GM12878 (cell line): ENCODE measurements around the gene INPP1. TPM values are rescaled to one million over a fixed set of nuclear protein-coding genes. Genes with fewer than 3 reads are reported as not detected.

Source experiments
- ATAC-seq: fragments of 200-7000 bp; cut with Tn5 transposase; 3 replicates; pipeline ENCODE4 v1.9.1; 2020; ENCODE audit warnings: mild to moderate bottlenecking, moderate library complexity
- BruUV-seq: library from RNA; stranded (reverse); fragments of 400-500 nt; replicated peaks from 2 replicates; lab custom pipeline; 2021; lab: Mats Ljungman, UMichigan
- CTCF ChIA-PET: fragments of 300-600 bp; sonication (Branson Sonifier 250); formaldehyde crosslinking; extraction: SDS; loops from one replicate; lab custom pipeline; 2021; ENCODE audit warnings: inconsistent platforms; lab: Yijun Ruan, JAX
- POLR2A ChIA-PET: fragments of 350-600 bp; formaldehyde crosslinking; extraction: SDS; loops from one replicate; lab custom pipeline; 2021; ENCODE audit warnings: inconsistent platforms; lab: Charles Lee
- RAD21 ChIA-PET: fragments of 300-600 bp; sonication (Branson Sonifier 250); formaldehyde crosslinking; loops from one replicate; lab custom pipeline; 2023; ENCODE audit warnings: antibody characterized with exemption; ENCODE audit not compliant: unreplicated experiment; lab: Charles Lee
- SMC1A ChIA-PET: fragments of 300-600 bp; sonication (Branson Sonifier 250); formaldehyde crosslinking; loops from one replicate; lab custom pipeline; 2023; ENCODE audit not compliant: unreplicated experiment, uncharacterized antibody; lab: Charles Lee
- DNase-seq: peaks from one replicate; pipeline ENCODE4 v3.0.0-alpha.2; 2011; ENCODE audit warnings: low read depth, low spot score
- FAIRE-seq: peaks from 3 replicates; lab custom pipeline; 2011; peaks lifted over from hg19 to GRCh38; lab: Jason Lieb, UNC
- H2AFZ ChIP-seq: 2 replicates; pipeline ENCODE4 v1.6.0; 2011; ENCODE audit warnings: low read depth, low read length, control low read depth; ENCODE audit not compliant: control insufficient read depth
- H3K27ac ChIP-seq: 2 replicates; pipeline ENCODE4 v1.5.1; 2011; ENCODE audit warnings: control low read depth; ENCODE audit not compliant: control insufficient read depth, insufficient read depth
- H3K27me3 ChIP-seq, 2 experiments: replicated peaks in 1 of 2; 2 replicates each; pipeline versions ENCODE4 v1.6.0 to v1.6.1; 2011; ENCODE audit warnings: low read length in 1 of 2; ENCODE audit not compliant: control insufficient read depth in 2 of 2, insufficient read depth in 2 of 2
- H3K36me3 ChIP-seq, 2 experiments: 2 replicates each; pipeline ENCODE4 v1.5.1; 2011; ENCODE audit warnings: low read length in 1 of 2; ENCODE audit not compliant: control insufficient read depth in 2 of 2, insufficient read depth in 2 of 2
- H3K4me1 ChIP-seq: 2 replicates; pipeline ENCODE4 v1.6.1; 2011; ENCODE audit warnings: mild to moderate bottlenecking, low read length, moderate library complexity, mixed read lengths; ENCODE audit not compliant: control insufficient read depth, insufficient read depth
- H3K4me2 ChIP-seq: 2 replicates; pipeline ENCODE4 v1.6.0; 2011; ENCODE audit warnings: control low read depth; ENCODE audit not compliant: control insufficient read depth, insufficient read depth
- H3K4me3 ChIP-seq: fragments of 200-600 bp; sonication (generic); 2 replicates; pipeline ENCODE4 v1.5.1; 2016
- H3K79me2 ChIP-seq: 2 replicates; pipeline ENCODE4 v1.6.0; 2011; ENCODE audit warnings: low read length; ENCODE audit not compliant: control insufficient read depth, insufficient read depth
- H3K9ac ChIP-seq: 2 replicates; pipeline ENCODE4 v1.8.0; 2011; ENCODE audit warnings: low read length, control low read depth, mixed read lengths; ENCODE audit not compliant: control insufficient read depth, insufficient read depth
- H3K9me3 ChIP-seq: replicated peaks from 3 replicates; pipeline ENCODE4 v1.5.1; 2011; ENCODE audit warnings: mild to moderate bottlenecking, low read length; ENCODE audit not compliant: control insufficient read depth, insufficient read depth
- H4K20me1 ChIP-seq: 2 replicates; pipeline ENCODE4 v1.6.0; 2011; ENCODE audit not compliant: control insufficient read depth, insufficient read depth
- BACH1 ChIP-seq: fragments of 450-650 bp; IDR thresholded peaks from 2 replicates; pipeline ENCODE4 v1.6.1; 2017; ENCODE audit warnings: mild to moderate bottlenecking, borderline replicate concordance
- BHLHE40 ChIP-seq, 2 experiments: fragments of 450-650 bp in 1 of 2; IDR thresholded peaks; 2 replicates each; pipeline ENCODE4 v1.6.1; 2011 to 2017; ENCODE audit warnings: low read depth in 2 of 2, borderline replicate concordance in 1 of 2, improper control_type of control experiment in 1 of 2, low read length in 1 of 2, mild to moderate bottlenecking in 1 of 2
- BRCA1 ChIP-seq: IDR thresholded peaks from 2 replicates; pipeline ENCODE4 v1.6.1; 2011; ENCODE audit warnings: low read depth, low read length, improper control_type of control experiment
- CEBPB ChIP-seq, 2 experiments: fragments of 150-350 bp in 1 of 2; IDR thresholded peaks; 2 replicates each; pipeline ENCODE4 v1.6.1; 2012 to 2014; ENCODE audit warnings: low read depth in 2 of 2, low read length in 2 of 2, borderline replicate concordance in 1 of 2, inconsistent platforms in 1 of 2
- CHD4 ChIP-seq: fragments of 200-600 bp; sonication (generic); IDR thresholded peaks from 2 replicates; pipeline ENCODE4 v1.6.1; 2016; ENCODE audit warnings: mild to moderate bottlenecking
- EED ChIP-seq: sonication (generic); IDR thresholded peaks from 2 replicates; pipeline ENCODE4 v1.6.1; 2016; ENCODE audit warnings: antibody characterized with exemption, low read depth
- EGR1 ChIP-seq, 2 experiments: IDR thresholded peaks; 1 replicate in 1 of 2; 2 replicates in 1 of 2; pipeline ENCODE4 v1.6.1; 2011 to 2012; ENCODE audit warnings: low read depth in 2 of 2, low read length in 2 of 2, borderline replicate concordance in 1 of 2, mild to moderate bottlenecking in 1 of 2, moderate library complexity in 1 of 2
- FOXM1 ChIP-seq: IDR thresholded peaks from 2 replicates; pipeline ENCODE4 v1.6.1; 2012; ENCODE audit warnings: low read depth, mild to moderate bottlenecking, inconsistent platforms, low read length, moderate library complexity
- MTA3 ChIP-seq: IDR thresholded peaks from 2 replicates; pipeline ENCODE4 v1.6.1; 2012; ENCODE audit warnings: low read length, inconsistent platforms, borderline replicate concordance
- NBN ChIP-seq: fragments of 450-650 bp; IDR thresholded peaks from 2 replicates; pipeline ENCODE4 v1.6.1; 2016
- NR2F1 ChIP-seq: fragments of 450-650 bp; conservative IDR thresholded peaks from 2 replicates; pipeline ENCODE4 v1.6.1; 2017; ENCODE audit warnings: mild to moderate bottlenecking
- NRF1 ChIP-seq: conservative IDR thresholded peaks from 2 replicates; pipeline ENCODE4 v1.6.1; 2011; ENCODE audit warnings: mild to moderate bottlenecking, low read depth, low read length, improper control_type of control experiment
- POLR2A ChIP-seq: IDR thresholded peaks from 2 replicates; pipeline ENCODE4 v1.6.1; 2011; ENCODE audit warnings: low read depth, mild to moderate bottlenecking, low read length
- SPI1 ChIP-seq: IDR thresholded peaks from 2 replicates; pipeline ENCODE4 v1.6.1; 2011; ENCODE audit warnings: low read depth, mild to moderate bottlenecking, low read length, moderate library complexity, borderline replicate concordance; ENCODE audit not compliant: insufficient read depth
- TCF12 ChIP-seq: IDR thresholded peaks from 2 replicates; pipeline ENCODE4 v1.6.1; 2011; ENCODE audit warnings: low read depth, mild to moderate bottlenecking, low read length
- YY1 ChIP-seq: IDR thresholded peaks from 2 replicates; pipeline ENCODE4 v1.6.1; 2011; ENCODE audit warnings: low read depth, mild to moderate bottlenecking, low read length
- WGBS: methylation state at CpG from one replicate; pipeline ENCODE4 v1.1.6; 2016; ENCODE audit warnings: low lambda C conversion rate; ENCODE audit not compliant: insufficient replicate concordance, insufficient coverage; ENCODE audit errors: missing lambda C conversion rate; 5-methylcytosine and 5-hydroxymethylcytosine counted together
- in situ Hi-C: fragments of 300-500 bp; cut with MboI; formaldehyde crosslinking; loops from 9 replicates; pipeline ENCODE4 v1.14.3; 2018; ENCODE audit warnings: mixed read lengths
- intact Hi-C: fragments of 100-400 bp; cut with micrococcal nuclease; formaldehyde crosslinking; loops from one replicate; pipeline ENCODE4 v1.14.2; 2022; ENCODE audit not compliant: unreplicated experiment
- polyA plus RNA-seq, 11 experiments: library from polyadenylated mRNA; depleted of rRNA in 4 of 11; unstranded in 6 of 11; stranded (reverse) in 5 of 11; fragments of >200 nt; fragmentation: Nextera tagmentation in 4 of 11; fragmentation: Illumina TruSeq in 1 of 11; extraction: Ambion mirVana in 4 of 11; extraction: Trizol in 1 of 11; gene quantifications; 1 replicate in 1 of 11; 2 replicates in 10 of 11; pipeline versions ENCODE4 v1.2.1 to v1.2.3, GENCODE V29; 2011 to 2016; ENCODE audit warnings: inconsistent platforms in 2 of 11, missing spikeins in 2 of 11, low read depth in 1 of 11
- total RNA-seq, 4 experiments: library from RNA; depleted of rRNA in 3 of 4; stranded (reverse); fragments of >200 nt in 3 of 4; fragmentation: Illumina TruSeq in 1 of 4; extraction: Trizol in 1 of 4; gene quantifications; 2 replicates each; pipeline versions ENCODE4 v1.2.1 to v1.2.3, GENCODE V29; 2013 to 2021
- TF ChIP-seq, protein P1 (sequence below): fragments of 450-650 bp; formaldehyde crosslinking; IDR thresholded peaks from 2 replicates; pipeline ENCODE4 v1.4.0; 2022; ENCODE audit warnings: mild to moderate bottlenecking, moderate library complexity
- TF ChIP-seq, protein P2 (sequence below): IDR thresholded peaks from 2 replicates; pipeline ENCODE4 v1.6.1; 2011; ENCODE audit warnings: borderline replicate concordance, low read depth, mild to moderate bottlenecking, moderate library complexity, low read length; ENCODE audit not compliant: insufficient read depth, poor library complexity, severe bottlenecking
- TF ChIP-seq, protein P3 (sequence below): IDR thresholded peaks from 2 replicates; pipeline ENCODE4 v1.6.1; 2012; ENCODE audit warnings: low read depth, low read length, improper control_type of control experiment

The INPP1 gene
- total and polyA plus RNA-seq, 10 of the 15 experiments (the other 5 are each of a cell fraction or from before 2014, with no cell fraction given): 3.3 to 17.9 (median 11.1) TPM

DNA sequence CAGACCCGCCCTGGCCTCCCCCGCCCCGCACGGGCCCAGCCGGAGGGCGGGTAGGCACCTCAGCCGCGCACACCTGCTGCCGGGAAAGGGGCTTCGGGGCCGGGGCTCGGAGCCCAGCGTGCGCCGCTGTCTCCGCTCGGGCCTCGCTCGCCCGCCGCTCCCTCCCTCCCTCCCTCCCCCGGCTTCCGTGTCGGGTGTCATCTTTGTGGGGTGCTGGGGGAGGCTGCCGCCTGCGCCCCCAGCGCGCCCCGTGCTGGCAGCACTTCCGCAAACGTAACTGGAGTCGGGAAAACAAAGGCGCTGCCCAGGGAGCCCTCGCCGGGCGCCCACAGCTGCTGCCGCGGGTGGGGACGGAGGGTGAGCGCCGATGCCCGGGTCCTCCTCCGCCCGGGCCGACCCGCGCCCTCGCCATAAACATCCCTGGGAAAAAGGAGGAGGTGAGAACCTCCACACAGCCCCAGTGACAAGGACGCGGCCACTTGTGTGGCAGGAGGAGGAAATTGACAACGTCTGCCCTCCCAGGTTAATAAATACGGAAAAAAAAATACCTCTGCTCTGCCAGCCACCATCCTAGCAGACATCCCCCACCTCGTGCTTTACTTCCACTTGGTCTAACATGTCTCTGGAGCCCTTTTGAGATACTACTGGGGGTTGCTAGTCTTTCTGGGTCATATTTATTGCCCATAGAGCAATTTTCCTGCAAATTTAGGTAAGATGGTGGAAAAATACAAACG lies 65.3 kb downstream of the INPP1 start:
- peaks cover 32% of the 10 kb centered on the region for H3K79me2 ChIP-seq
- FAIRE-seq: no peak
- intact Hi-C loops: loop anchor here (5.0 kb wide), 1 partner anchor 124 kb away; the partner anchor contains the start of gene NEMP2
- no peaks in the 10 kb centered on the region for H4K20me1 ChIP-seq
- H2AFZ ChIP-seq: peak overlapping the region; percentile 80
- ChIA-PET CTCF (no interaction called here), POLR2A (no interaction called here), RAD21 (interaction anchor here (2.0 kb wide), 1 partner anchor 258 kb away, joined by 5 read pairs; no protein-coding TSS in a partner anchor), SMC1A (interaction anchor here (0.7 to 1.4 kb wide), 7 partner anchors 13 to 244 kb away, joined by 3 read pairs; no protein-coding TSS in a partner anchor)
- H3K36me3 ChIP-seq: 0 out of 4 replicates have a peak, but pooled peaks cover 0 to 2% of the 10 kb centered on the region in 2 experiments
- no peaks in the 10 kb centered on the region for H3K9me3 ChIP-seq
- peak overlapping the region; percentile 83 for H3K27ac ChIP-seq
- BruUV-seq: no TSS peak
- no peak for DNase-seq
- in situ Hi-C loops: no loop called here
- under 1% methylated on average over 30 of the region's 54 CpGs for WGBS
- H3K27me3 ChIP-seq: no peaks in the 10 kb centered on the region
- H3K9ac ChIP-seq: peak overlapping the region; percentile 96
- peak overlapping the region; percentile 77 for H3K4me3 ChIP-seq
- ATAC-seq: peak; percentile 66
- H3K4me2 ChIP-seq: peak overlapping the region; percentile 81
- H3K4me1 ChIP-seq: peaks cover 4% of the 10 kb centered on the region
- TF ChIP-seq NR2F1 (no peak), BACH1 (no peak; the same call in 1 of the 2 replicates), TCF12 (0 out of 2 replicates have a peak, but pooled peaks have one; percentile 17), FOXM1 (no peak), SPI1 (peak; percentile 69), CEBPB (IDR thresholded peaks at IDR 0.05; ENCODE audit: borderline replicate concordance in 1 of 2, low read depth in 2 of 2, low read length in 2 of 2) (no peak), NRF1 (no peak), EED (peak; percentile 66; the same call in 1 of the 2 replicates), CHD4 (no peak), EGR1 (IDR thresholded peaks at IDR 0.05; ENCODE audit: borderline replicate concordance in 1 of 2, low read depth in 2 of 2, low read length in 2 of 2) (peak in 1 of 2 experiments; percentile 46; a peak in 1 of 3 replicates), MTA3 (no peak), POLR2A (peak; percentile 82), YY1 (peak; percentile 67), BRCA1 (no peak), NBN (0 out of 2 replicates have a peak, but pooled peaks have one; percentile 16), BHLHE40 (IDR thresholded peaks at IDR 0.05; ENCODE audit: borderline replicate concordance in 1 of 2, low read depth in 2 of 2, low read length in 1 of 2) (peak; percentile 60 to 64; a peak in 3 of 4 replicates)
- TF ChIP-seq, protein P1, sequence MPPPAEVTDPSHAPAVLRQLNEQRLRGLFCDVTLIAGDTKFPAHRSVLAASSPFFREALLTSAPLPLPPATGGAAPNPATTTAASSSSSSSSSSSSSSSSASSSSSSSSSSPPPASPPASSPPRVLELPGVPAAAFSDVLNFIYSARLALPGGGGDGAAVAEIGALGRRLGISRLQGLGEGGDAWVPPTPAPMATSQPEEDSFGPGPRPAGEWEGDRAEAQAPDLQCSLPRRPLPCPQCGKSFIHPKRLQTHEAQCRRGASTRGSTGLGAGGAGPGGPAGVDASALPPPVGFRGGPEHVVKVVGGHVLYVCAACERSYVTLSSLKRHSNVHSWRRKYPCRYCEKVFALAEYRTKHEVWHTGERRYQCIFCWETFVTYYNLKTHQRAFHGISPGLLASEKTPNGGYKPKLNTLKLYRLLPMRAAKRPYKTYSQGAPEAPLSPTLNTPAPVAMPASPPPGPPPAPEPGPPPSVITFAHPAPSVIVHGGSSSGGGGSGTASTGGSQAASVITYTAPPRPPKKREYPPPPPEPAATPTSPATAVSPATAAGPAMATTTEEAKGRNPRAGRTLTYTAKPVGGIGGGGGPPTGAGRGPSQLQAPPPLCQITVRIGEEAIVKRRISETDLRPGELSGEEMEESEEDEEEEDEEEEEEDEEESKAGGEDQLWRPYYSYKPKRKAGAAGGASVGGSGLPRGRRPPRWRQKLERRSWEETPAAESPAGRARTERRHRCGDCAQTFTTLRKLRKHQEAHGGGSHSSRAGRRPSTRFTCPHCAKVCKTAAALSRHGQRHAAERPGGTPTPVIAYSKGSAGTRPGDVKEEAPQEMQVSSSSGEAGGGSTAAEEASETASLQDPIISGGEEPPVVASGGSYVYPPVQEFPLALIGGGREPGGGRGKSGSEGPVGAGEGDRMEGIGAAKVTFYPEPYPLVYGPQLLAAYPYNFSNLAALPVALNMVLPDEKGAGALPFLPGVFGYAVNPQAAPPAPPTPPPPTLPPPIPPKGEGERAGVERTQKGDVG (CRISPR knock-in tag): no peak
- TF ChIP-seq, protein P2, sequence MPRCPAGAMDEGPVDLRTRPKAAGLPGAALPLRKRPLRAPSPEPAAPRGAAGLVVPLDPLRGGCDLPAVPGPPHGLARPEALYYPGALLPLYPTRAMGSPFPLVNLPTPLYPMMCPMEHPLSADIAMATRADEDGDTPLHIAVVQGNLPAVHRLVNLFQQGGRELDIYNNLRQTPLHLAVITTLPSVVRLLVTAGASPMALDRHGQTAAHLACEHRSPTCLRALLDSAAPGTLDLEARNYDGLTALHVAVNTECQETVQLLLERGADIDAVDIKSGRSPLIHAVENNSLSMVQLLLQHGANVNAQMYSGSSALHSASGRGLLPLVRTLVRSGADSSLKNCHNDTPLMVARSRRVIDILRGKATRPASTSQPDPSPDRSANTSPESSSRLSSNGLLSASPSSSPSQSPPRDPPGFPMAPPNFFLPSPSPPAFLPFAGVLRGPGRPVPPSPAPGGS: peak; percentile 46
- TF ChIP-seq, protein P3, sequence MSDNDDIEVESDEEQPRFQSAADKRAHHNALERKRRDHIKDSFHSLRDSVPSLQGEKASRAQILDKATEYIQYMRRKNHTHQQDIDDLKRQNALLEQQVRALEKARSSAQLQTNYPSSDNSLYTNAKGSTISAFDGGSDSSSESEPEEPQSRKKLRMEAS: 0 out of 2 replicates have a peak, but pooled peaks have one; percentile 14
